CD4-positive, alpha-beta T cell treated with Interferon alpha-2 for 1 hour (primary cell): Measurements from ENCODE around the gene NPTX1.

Experiments used
- DNase-seq, 2 donors: peaks; one replicate each; pipeline ENCODE4 v3.0.0-alpha.2; 2020 to 2022

NPTX1 gene

GRCh38 chr17:80477647-80478478 is 1.5 kb upstream of the NPTX1 start:
- peak in 1 of 2 donors; percentile 26 for DNase-seq

GRCh38 chr17:80476877-80477646 is 655 bp upstream of the NPTX1 start:
- peak in 1 of 2 donors; percentile 28 for DNase-seq

- no peak for DNase-seq
Measured at GRCh38 chr17:80474961-80475909, 1.2 kb downstream of the NPTX1 start.

GRCh38 chr17:80474231-80474960 is 2.0 kb downstream of the NPTX1 start:
- DNase-seq, result peak in 1 of 2 donors; percentile 40

- no peak for DNase-seq
Measured at GRCh38 chr17:80473701-80474100, 2.7 kb downstream of the NPTX1 start.

- no peak for DNase-seq
Measured at GRCh38 chr17:80472996-80473395, 3.4 kb downstream of the NPTX1 start.

- DNase-seq, result peak; percentile 40 to 55
Measured at GRCh38 chr17:80471922-80472321, 4.5 kb downstream of the NPTX1 start.

- DNase-seq, result no peak
Measured at GRCh38 chr17:80470603-80471002, 5.8 kb downstream of the NPTX1 start.

- no peak for DNase-seq
Measured at GRCh38 chr17:80469667-80470066, 6.7 kb downstream of the NPTX1 start.

GRCh38 chr17:80468781-80469493 is 7.5 kb downstream of the NPTX1 start:
- DNase-seq, result no peak

GRCh38 chr17:80468242-80468641 is 8.2 kb downstream of the NPTX1 start:
- no peak for DNase-seq

- DNase-seq, result no peak
Measured at GRCh38 chr17:80466188-80466705, 10.2 kb downstream of the NPTX1 start.

GRCh38 chr17:80465327-80465974 is 11.0 kb downstream of the NPTX1 start:
- DNase-seq, result no peak

GRCh38 chr17:80464486-80464885 is 11.9 kb downstream of the NPTX1 start:
- DNase-seq, result no peak

- DNase-seq, result no peak
Measured at GRCh38 chr17:80463784-80464400, 12.5 kb downstream of the NPTX1 start.

GRCh38 chr17:80461528-80462160 is 14.8 kb downstream of the NPTX1 start:
- DNase-seq, result no peak

GRCh38 chr17:80460429-80460834 is 16.0 kb downstream of the NPTX1 start:
- DNase-seq, result no peak

GRCh38 chr17:80459234-80459633 is 17.2 kb downstream of the NPTX1 start:
- DNase-seq, result no peak

GRCh38 chr17:80458016-80458415 is 18.4 kb downstream of the NPTX1 start:
- no peak for DNase-seq
